Stimulated activated naive B cell treated with anti-CD40 and anti-IgM and Interleukin-4, amounts not matched to agents 10 μg/mL and 1 μg/mL and 100 μg/mL, for 72 hours (primary cell): Measurements from ENCODE around the gene FBLN5.
"Not testable (repeated sequence)": the region's sequence is repeated elsewhere in the genome, so short reads cannot be mapped to it uniquely, and the experiment has no call there.

Source experiments
- ATAC-seq, 2 donors: fragments of 150-1000 bp; cut with Tn5 transposase; replicated peaks; 2 replicates each; pipeline ENCODE4 v1.10.0; 2021; ENCODE audit warnings: moderate library complexity in 1 of 2
- DNase-seq: peaks from one replicate; pipeline ENCODE4 v3.0.0; 2021
- H3K27ac Mint-ChIP-seq: one replicate; pipeline ENCODE4 v1.8.0; 2022; ENCODE audit warnings: mild to moderate bottlenecking, mixed read lengths
- H3K27me3 Mint-ChIP-seq, 2 donors: one replicate each; pipeline ENCODE4 v1.8.0; 2022; ENCODE audit warnings: mixed read lengths in 2 of 2
- H3K36me3 Mint-ChIP-seq, 2 donors: one replicate each; pipeline ENCODE4 v1.8.0; 2022; ENCODE audit warnings: mixed read lengths in 2 of 2, mild to moderate bottlenecking in 1 of 2
- H3K4me1 Mint-ChIP-seq, 2 donors: one replicate each; pipeline ENCODE4 v1.8.0; 2022; ENCODE audit warnings: mixed read lengths in 2 of 2, mild to moderate bottlenecking in 1 of 2
- H3K4me3 Mint-ChIP-seq, 2 donors: one replicate each; pipeline ENCODE4 v1.8.0; 2022; ENCODE audit warnings: mild to moderate bottlenecking in 2 of 2, mixed read lengths in 2 of 2, moderate library complexity in 1 of 2
- H3K9me3 Mint-ChIP-seq, 2 donors: one replicate each; pipeline ENCODE4 v1.8.0; 2022; ENCODE audit warnings: mixed read lengths in 2 of 2, mild to moderate bottlenecking in 1 of 2

The FBLN5 gene

DNA sequence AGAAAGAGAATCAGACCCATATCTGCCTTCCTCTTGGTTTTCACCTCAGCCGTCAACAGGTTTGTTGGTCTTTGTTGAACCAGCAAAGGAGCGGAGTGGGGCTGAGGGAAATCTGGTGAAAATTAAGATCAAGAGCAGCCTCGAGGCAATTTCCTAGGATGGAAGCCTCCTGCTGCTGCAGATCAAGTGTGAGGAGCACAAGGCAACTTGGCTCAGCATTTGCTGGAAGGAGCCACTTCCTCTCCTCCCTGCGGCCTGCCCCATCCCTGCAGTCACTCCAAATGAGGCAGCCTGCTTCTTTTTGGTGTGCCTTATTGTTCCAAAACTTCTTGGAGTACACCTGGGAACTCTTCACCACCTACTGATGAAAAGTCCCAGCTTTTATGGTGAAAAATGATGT, 85.1 kb downstream of the FBLN5 start:
- H3K4me3 Mint-ChIP-seq, result no peak overlapping the region
- H3K36me3 Mint-ChIP-seq, result no peaks in the 10 kb centered on the region
- peaks cover 14 to 26% of the 10 kb centered on the region in 2 donors for H3K4me1 Mint-ChIP-seq
- peaks cover 3 to 8% of the 10 kb centered on the region in 2 donors for H3K27me3 Mint-ChIP-seq
- ATAC-seq (no peak), DNase-seq (no peak)
- H3K9me3 Mint-ChIP-seq, result no peaks in the 10 kb centered on the region
- H3K27ac Mint-ChIP-seq, result no peak overlapping the region

DNA sequence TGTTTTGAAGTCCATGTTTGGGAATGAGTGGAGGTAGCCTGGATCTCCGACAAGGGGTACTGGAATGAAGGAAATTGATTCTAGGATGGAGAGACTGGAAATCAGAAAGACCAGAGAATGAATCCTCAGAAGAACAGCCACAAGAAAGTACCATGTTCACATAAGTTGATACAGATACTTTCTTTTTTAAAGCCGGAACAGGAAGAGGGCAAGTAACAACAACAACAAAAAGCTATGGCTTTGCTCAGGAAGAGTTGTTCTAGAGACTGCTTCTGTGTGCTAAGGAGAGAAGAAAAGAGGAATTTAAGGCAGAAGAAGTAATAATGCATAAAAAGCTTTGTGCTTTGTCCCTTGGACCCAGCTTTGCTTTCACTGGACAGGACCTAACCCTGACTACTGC, 86.4 kb downstream of the FBLN5 start:
- DNase-seq, result no peak
- H3K36me3 Mint-ChIP-seq, result no peaks in the 10 kb centered on the region

DNA sequence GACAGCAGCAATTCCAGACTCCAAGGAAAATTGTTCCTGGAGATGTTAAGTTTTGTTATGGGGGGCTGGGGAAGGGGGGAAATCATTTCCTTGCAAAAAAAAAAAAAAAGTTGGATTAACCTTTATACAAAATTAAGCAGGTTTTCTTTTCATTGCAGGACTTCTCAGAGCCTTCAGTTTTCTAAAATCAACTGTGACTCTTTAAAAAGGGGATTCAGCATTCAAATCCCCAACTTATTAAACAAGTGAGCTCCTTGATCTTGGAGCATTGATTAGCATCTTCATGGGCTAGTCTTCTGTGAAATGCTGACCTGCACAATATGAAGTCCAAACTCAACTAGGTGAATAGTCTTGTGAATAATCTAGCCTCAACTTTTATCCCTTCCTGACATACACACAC, 87.3 kb downstream of the FBLN5 start:
- no peak overlapping the region for H3K4me3 Mint-ChIP-seq
- H3K4me1 Mint-ChIP-seq, result peaks cover 9 to 23% of the 10 kb centered on the region in 2 donors
- DNase-seq (no peak), ATAC-seq (no peak)
- no peak overlapping the region for H3K27ac Mint-ChIP-seq
- H3K9me3 Mint-ChIP-seq, result no peaks in the 10 kb centered on the region
- H3K27me3 Mint-ChIP-seq, result peaks cover 3 to 8% of the 10 kb centered on the region in 2 donors
- H3K36me3 Mint-ChIP-seq, result no peaks in the 10 kb centered on the region

More for the DNA sequence above, 86.4 kb downstream of the FBLN5 start:
- H3K27ac Mint-ChIP-seq, result no peak overlapping the region
- peaks cover 9 to 23% of the 10 kb centered on the region in 2 donors for H3K4me1 Mint-ChIP-seq
- no peak overlapping the region for H3K4me3 Mint-ChIP-seq
- H3K27me3 Mint-ChIP-seq, result peaks cover 3 to 8% of the 10 kb centered on the region in 2 donors
- H3K9me3 Mint-ChIP-seq, result no peaks in the 10 kb centered on the region
- no peak for ATAC-seq

DNA sequence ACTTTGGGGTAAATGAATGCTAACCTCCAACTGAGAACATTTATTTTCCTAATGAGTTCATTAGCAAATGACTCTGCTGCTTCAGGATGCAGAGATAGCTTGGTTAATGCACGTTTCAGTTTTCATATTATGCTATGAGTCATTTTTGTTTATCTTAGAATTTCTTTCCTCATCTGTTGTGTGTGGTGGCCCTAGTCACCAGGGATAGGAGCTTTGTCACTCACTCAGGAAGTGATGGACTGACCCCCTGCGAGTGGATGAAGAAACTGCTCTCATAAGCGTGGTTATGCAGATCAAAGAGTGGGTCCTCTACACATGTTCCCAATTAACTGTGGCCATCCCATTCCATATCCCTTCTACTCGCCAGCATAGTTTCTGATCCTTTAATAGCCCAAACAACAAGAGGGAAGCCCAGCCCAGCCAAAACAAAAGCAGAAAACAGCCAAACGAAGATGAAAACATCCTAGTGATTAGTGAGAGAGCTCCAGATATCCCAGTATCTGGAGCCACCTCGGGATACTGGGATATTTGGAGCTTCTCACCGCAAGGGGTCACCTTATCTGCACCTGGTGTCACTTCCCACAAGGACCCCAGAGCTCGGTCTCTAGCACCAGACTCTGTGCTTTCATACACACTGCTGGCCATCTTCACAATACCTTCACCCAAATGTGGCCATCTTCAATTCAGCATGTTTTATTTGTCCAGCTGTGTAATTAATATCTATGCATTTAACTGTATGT, 88.8 kb downstream of the FBLN5 start:
- Mint-ChIP-seq H3K36me3 (no peaks in the 10 kb centered on the region), H3K9me3 (no peaks in the 10 kb centered on the region), H3K4me1 (peaks cover 9 to 23% of the 10 kb centered on the region in 2 donors), H3K4me3 (no peak overlapping the region), H3K27ac (no peak overlapping the region), H3K27me3 (peaks cover 3 to 8% of the 10 kb centered on the region in 2 donors)
- DNase-seq (no peak), ATAC-seq (peak; percentile 59 to 83)

DNA sequence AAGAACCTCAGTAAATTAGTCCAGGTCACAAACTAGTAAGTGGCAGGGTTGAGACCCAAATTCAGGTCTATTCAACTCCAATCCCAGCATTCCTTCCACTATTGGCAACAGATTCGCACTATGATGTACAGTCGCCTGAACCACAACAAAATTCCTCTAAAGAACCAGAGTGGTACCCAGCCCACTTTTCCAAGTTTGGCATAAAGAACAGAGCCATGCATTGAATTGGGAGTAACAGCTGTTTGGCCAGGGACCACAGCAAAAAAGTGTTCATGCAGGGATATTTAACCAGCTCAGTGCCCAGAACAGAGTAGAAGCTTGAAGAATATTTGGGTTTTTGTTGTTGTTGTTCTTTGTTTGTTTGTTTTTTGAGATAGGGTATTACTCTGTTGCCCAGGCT, 89.9 kb downstream of the FBLN5 start:
- no peak for ATAC-seq

DNA sequence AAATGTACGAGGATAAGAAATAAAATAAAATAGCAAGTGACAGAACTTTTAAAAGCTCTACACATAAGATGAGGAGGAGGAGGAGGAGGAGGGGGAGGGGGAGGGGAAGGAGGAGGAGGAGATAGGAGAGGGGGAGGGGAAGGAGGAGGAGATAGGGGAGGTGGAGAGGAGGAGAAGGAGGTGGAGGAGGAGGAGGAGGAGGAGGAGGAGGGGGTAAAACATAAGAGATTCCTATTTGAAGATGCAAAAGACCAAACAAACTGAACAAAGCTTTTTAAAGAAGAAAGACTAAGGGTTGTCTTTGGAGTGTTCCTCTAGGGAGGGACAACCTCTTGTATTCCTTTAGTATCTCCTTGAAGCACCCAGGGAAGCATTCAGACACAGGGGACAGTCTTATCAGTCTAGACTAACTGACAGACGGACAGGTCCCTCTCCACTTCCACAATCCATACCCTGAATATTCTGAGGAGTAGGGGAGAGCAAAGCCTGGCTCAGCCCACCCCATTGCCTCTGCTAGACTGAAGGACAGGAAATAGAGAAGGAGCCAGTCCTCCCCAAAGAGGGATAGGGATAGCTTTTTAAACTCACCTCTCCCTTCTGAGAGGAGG, 93.1 kb downstream of the FBLN5 start:
- no peak for DNase-seq
- Mint-ChIP-seq H3K4me3 (no peak overlapping the region), H3K9me3 (no peaks in the 10 kb centered on the region), H3K4me1 (peaks cover 9 to 15% of the 10 kb centered on the region in 2 donors), H3K27me3 (no peaks in the 10 kb centered on the region), H3K36me3 (no peaks in the 10 kb centered on the region), H3K27ac (no peak overlapping the region)
- ATAC-seq, result no peak

More for the DNA sequence above, 89.9 kb downstream of the FBLN5 start:
- Mint-ChIP-seq H3K27ac (no peak overlapping the region), H3K36me3 (no peaks in the 10 kb centered on the region), H3K4me1 (peaks cover 17 to 23% of the 10 kb centered on the region in 2 donors), H3K27me3 (peaks cover 0 to 3% of the 10 kb centered on the region in 2 donors), H3K4me3 (no peak overlapping the region), H3K9me3 (no peaks in the 10 kb centered on the region)
- no peak for DNase-seq

DNA sequence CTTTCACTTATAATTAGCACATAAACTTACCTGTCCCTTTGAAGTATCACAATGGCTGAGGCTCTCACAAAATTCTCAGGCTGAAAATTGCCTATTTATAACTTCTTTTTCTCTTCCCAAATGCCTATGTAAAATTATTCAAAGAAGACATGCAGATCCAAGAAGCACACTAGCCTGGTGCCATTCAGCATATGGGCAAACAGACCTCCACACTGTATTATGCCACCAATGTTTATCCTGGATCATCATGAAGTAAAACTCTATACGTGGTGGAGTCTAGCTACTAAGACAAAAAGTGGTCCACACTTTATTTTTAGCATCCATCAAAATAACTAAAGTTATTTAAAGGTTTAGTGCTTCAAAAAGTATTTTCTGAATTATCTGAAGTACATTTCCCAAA, 95.9 kb downstream of the FBLN5 start:
- H3K4me3 Mint-ChIP-seq, result no peak overlapping the region
- DNase-seq (no peak), ATAC-seq (no peak)
- no peaks in the 10 kb centered on the region for H3K9me3 Mint-ChIP-seq
- H3K27ac Mint-ChIP-seq, result no peak overlapping the region
- no peaks in the 10 kb centered on the region for H3K27me3 Mint-ChIP-seq
- peaks cover 17 to 24% of the 10 kb centered on the region in 2 donors for H3K4me1 Mint-ChIP-seq
- H3K36me3 Mint-ChIP-seq, result no peaks in the 10 kb centered on the region

DNA sequence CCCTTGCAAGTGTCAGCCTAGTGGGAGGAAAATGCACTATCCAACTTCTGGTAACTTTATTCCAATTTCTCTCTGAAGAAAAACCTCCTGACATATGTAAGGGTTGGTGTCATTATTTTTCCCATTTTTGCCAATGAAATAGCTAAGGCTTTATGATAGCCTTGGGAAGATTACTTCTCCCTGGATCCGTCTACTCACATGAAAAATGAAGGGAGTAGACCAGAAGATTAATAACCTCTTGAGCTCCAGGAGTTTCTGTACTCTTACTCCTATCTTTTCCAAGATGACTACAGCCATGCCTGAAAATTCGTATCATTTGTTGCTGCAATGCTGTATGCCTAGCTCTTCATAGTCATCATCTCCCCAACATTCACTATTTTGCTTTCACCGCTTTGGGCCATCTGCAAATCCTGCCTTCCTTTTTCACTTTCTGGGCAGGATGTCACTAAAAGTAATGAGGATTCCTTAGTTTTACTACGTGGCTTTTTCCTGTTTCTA, 98.9 kb downstream of the FBLN5 start:
- Mint-ChIP-seq H3K4me1 (peaks cover 26 to 33% of the 10 kb centered on the region in 2 donors), H3K27me3 (no peaks in the 10 kb centered on the region), H3K9me3 (no peaks in the 10 kb centered on the region), H3K27ac (no peak overlapping the region), H3K36me3 (no peaks in the 10 kb centered on the region), H3K4me3 (no peak overlapping the region)
- ATAC-seq (no peak), DNase-seq (no peak)

DNA sequence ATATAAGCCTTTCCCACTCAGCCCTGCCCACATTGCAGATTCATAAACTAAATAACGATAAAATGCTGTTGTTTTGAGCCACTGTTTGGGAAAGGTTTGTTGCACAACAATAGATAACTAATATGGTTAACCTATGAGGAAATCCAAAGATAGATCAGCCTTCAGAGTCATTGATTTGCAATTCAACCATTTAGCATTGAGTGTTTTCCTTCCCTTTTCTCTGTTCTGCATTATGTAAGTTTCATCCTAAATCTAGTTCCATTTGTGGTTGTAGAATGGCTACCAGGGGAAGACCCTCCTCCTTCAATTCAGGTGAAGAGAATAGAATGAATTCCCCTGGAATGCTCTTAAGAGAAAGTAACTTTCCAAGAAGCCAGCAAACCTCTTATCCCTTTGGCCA, 99.8 kb downstream of the FBLN5 start:
- Mint-ChIP-seq H3K36me3 (no peaks in the 10 kb centered on the region), H3K27me3 (no peaks in the 10 kb centered on the region), H3K27ac (no peak overlapping the region), H3K9me3 (no peaks in the 10 kb centered on the region), H3K4me1 (peaks cover 31 to 35% of the 10 kb centered on the region in 2 donors), H3K4me3 (no peak overlapping the region)
- DNase-seq (no peak), ATAC-seq (peak; percentile 16 to 43)

DNA sequence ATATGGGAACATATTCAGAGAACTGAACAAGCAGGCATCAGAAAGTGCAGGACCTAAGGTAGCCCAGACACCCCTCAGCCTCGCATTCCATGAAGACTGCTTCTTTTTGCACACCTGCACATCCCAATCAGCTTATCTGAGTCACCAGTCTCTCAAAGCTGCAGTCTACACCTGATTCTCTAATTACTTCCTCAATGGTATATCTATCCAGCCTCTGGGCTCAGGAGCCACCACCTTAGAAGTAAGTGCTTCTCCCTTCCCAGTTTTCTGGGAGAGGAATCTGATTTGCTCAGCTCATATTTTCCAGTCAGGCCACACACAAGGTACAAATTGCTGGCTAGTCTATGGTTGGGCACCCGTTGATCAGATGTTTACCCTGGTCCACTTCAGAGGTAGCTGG, 101.8 kb downstream of the FBLN5 start:
- Mint-ChIP-seq H3K27me3 (no peaks in the 10 kb centered on the region), H3K36me3 (no peaks in the 10 kb centered on the region), H3K9me3 (no peaks in the 10 kb centered on the region), H3K4me1 (peaks cover 37 to 47% of the 10 kb centered on the region in 2 donors), H3K27ac (no peak overlapping the region), H3K4me3 (no peak overlapping the region)
- no peak for ATAC-seq
- DNase-seq, result no peak

DNA sequence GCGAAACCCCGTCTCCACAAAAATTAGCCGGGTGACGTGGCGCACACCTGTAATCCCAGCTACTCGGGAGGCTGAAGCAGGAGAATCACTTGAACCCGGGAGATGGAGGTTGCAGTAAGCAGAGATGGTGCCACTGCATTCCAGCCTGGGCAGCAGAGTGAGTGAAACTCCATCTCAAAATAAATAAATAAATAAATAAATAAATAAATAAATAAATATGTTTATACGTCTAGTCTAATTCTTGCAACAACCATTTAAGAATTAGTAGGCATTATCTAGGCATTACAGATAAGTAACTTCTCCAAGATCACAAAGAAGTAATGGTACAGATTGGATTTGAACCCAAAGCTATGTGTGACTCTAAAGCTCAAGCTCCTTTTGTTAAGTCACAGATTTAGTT, 102.4 kb downstream of the FBLN5 start:
- H3K4me3 Mint-ChIP-seq, H3K27me3 Mint-ChIP-seq, H3K36me3 Mint-ChIP-seq, H3K9me3 Mint-ChIP-seq, ATAC-seq, DNase-seq, H3K27ac Mint-ChIP-seq: not testable (repeated sequence)
- peaks cover 38 to 50% of the 10 kb centered on the region in 2 donors for H3K4me1 Mint-ChIP-seq

DNA sequence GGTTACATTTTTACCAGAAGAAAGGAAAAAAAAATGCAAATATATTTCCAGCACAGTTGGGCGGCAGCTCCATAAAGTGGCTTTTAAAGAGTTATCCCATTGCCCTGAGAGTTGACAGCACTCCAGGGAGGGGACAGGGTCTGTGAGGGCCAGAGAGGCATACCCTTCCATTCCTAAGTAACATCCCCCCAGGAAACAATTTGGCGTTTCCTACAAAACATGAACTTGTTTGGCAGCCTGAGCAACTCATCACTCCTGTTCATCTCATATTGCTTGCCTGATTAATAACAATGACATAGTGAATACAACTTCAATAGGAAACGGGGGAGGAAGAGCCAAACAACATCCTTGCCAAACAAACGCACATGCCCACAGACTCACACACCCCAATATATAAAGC, 103.5 kb downstream of the FBLN5 start:
- DNase-seq, result no peak
- no peak overlapping the region for H3K4me3 Mint-ChIP-seq
- H3K27ac Mint-ChIP-seq, result no peak overlapping the region
- no peaks in the 10 kb centered on the region for H3K36me3 Mint-ChIP-seq
- no peak for ATAC-seq
- peaks cover 41 to 50% of the 10 kb centered on the region in 2 donors for H3K4me1 Mint-ChIP-seq
- peaks cover 0 to 3% of the 10 kb centered on the region in 2 donors for H3K27me3 Mint-ChIP-seq
- H3K9me3 Mint-ChIP-seq, result no peaks in the 10 kb centered on the region

DNA sequence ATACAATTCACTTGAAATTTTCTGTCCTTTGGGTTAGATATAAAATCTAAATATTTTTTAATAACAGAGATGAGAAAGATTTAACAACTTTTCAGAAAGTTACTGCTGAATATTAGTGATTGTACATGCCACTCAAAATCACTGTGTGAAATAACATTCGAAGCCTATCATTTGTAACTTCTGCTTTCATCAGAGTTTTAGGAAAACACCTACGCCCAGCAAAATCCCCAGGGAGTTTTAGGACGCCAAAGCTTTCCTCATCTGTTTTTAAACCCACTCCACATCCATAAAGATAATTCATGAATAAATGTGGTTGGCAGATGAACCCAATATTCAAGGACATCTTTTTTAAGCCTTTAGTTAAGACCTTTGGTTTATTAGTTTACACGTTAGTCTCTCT, 104.1 kb downstream of the FBLN5 start:
- peak; percentile 42 for DNase-seq
- peak; percentile 40 to 57 for ATAC-seq
- H3K27me3 Mint-ChIP-seq, result peaks cover 0 to 4% of the 10 kb centered on the region in 2 donors
- no peak overlapping the region for H3K4me3 Mint-ChIP-seq
- H3K9me3 Mint-ChIP-seq, result no peaks in the 10 kb centered on the region
- H3K27ac Mint-ChIP-seq, result no peak overlapping the region
- peaks cover 39 to 50% of the 10 kb centered on the region in 2 donors for H3K4me1 Mint-ChIP-seq
- H3K36me3 Mint-ChIP-seq, result no peaks in the 10 kb centered on the region

DNA sequence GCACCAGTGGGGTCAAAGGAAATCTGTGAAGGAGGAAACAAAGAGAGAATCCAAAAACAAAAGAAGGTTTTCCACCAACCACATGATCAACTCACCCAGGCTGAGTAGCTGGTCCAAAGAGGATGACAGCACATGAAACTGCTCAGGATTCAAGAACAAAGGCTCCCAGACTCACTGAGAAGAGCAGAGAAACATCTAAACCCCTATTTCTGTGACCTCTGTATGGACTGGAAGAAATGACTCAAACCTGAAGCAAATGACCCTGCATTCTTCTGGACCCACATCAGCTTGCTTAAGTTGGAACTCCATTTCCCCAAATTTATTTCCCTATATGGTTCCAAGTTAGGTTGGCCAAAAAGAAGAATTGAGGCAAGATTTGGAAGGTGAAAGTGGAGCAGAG, 106.4 kb downstream of the FBLN5 start:
- H3K9me3 Mint-ChIP-seq, result no peaks in the 10 kb centered on the region
- peaks cover 34 to 51% of the 10 kb centered on the region in 2 donors for H3K4me1 Mint-ChIP-seq
- H3K36me3 Mint-ChIP-seq, result no peaks in the 10 kb centered on the region
- no peak overlapping the region for H3K27ac Mint-ChIP-seq
- H3K27me3 Mint-ChIP-seq, result peaks cover 0 to 4% of the 10 kb centered on the region in 2 donors
- H3K4me3 Mint-ChIP-seq, result no peak overlapping the region
- peak in 1 of 2 donors; percentile 7 for ATAC-seq
- DNase-seq, result no peak

DNA sequence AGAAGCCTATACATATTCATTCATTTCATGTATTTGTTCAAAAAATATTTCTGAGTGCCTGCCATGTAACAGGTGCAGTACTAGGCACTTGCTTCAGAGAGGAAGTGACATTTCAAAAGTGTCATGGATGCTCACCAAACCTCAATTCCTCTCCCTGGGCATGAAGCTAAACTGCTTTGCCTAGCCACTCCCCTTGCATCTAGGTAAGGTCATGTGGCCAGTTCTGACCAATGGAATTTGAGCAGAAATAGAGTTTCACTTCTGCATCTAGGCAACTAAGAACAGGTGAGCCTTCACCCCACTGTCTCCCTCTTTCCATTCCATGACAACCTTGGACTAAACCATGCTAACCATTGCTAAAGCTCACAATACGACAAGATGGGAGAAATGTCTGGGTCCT, 107.7 kb downstream of the FBLN5 start:
- H3K4me1 Mint-ChIP-seq, result peaks cover 36 to 59% of the 10 kb centered on the region in 2 donors
- no peak overlapping the region for H3K27ac Mint-ChIP-seq
- H3K4me3 Mint-ChIP-seq, result no peak overlapping the region

More for the DNA sequence above, 107.7 kb downstream of the FBLN5 start:
- Mint-ChIP-seq H3K36me3 (no peaks in the 10 kb centered on the region), H3K27me3 (peaks cover 0 to 4% of the 10 kb centered on the region in 2 donors), H3K9me3 (no peaks in the 10 kb centered on the region)
- peak; percentile 27 for DNase-seq
- peak; percentile 23 to 24 for ATAC-seq
